ENCODE results near the gene NT5DC1.

GRCh38 chr6:116175344-116175743 lies 74.7 kb downstream of the NT5DC1 start:
- TF ChIP-seq POLR2AphosphoS5 (IDR thresholded peaks at IDR 0.05) (no peak), CTCF (IDR thresholded peaks at IDR 0.05) (no peak), EP300 (IDR thresholded peaks at IDR 0.05) (no peak), POLR2A (IDR thresholded peaks at IDR 0.05) (no peak)
